Measurements from ENCODE around the gene SPIB. TPM values are rescaled to one million over a fixed set of nuclear protein-coding genes. Genes with fewer than 3 reads are reported as not detected.
"Not testable (repeated sequence)": the region's sequence is repeated elsewhere in the genome, so short reads cannot be mapped to it uniquely, and the experiment has no call there.

Gene SPIB
- total and polyA plus RNA-seq, 5 donors = 0.02 to 0.29 (median 0.14) TPM; not detected in 2

- intact Hi-C loops (cut with DNase I) = loop anchor here in 3 of 4 donors (5.0 kb wide), 2 partner anchors 94 to 104 kb away; partner anchors contain the start of gene NAPSA (in 2 of the 3)
- Histone ChIP-seq H3K27me3 (ENCODE audit: control insufficient read depth, insufficient read depth) (no peaks in the 10 kb centered on the region), H3K4me1 (ENCODE audit: control insufficient read depth, insufficient read depth, low read length) (no peaks in the 10 kb centered on the region), H3K4me3 (ENCODE audit: low read length) (no peak overlapping the region), H3K27ac (ENCODE audit: low read length) (no peak overlapping the region), H3K9me3 (ENCODE audit: control insufficient read depth, low read length) (no peaks in the 10 kb centered on the region)
- ATAC-seq (peak; percentile 63 to 72), DNase-seq (peak in 2 of 3 donors; percentile 72 to 77)
- 34% methylated on average over 28 of the region's 28 CpGs for WGBS
Measured at GRCh38 chr19:50461066-50461875, 42.5 kb downstream of the SPIB start.

DNA sequence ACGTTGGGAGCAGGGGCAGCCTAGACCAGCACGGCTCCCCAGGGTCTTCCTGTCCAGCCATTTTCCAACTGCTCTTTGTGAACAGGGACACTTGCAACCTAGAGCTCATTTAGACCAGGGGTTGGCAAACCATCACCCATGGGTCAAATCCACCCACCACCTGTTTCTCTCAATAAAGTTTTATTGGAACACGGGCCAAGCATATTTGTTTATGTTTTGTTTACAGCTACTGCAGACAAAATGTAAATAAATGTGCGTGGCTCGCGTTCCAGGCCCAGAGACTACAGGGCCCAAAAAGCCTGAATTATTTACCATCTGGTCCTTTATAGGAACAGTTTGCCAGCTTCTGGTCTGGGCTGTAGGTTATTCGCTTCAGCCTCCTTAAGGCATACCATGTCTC lies 44.2 kb downstream of the SPIB start:
- no peak for DNase-seq
- Histone ChIP-seq H3K27ac (ENCODE audit: low read length) (no peak overlapping the region), H3K9me3 (ENCODE audit: control insufficient read depth, low read length) (no peaks in the 10 kb centered on the region), H3K4me3 (ENCODE audit: low read length) (no peak overlapping the region), H3K4me1 (ENCODE audit: control insufficient read depth, insufficient read depth, low read length) (no peaks in the 10 kb centered on the region), H3K27me3 (ENCODE audit: control insufficient read depth, insufficient read depth) (no peaks in the 10 kb centered on the region)
- intact Hi-C loops (cut with DNase I) = loop anchor here in 3 of 4 donors (5.0 kb wide), 2 partner anchors 96 to 106 kb away; partner anchors contain the start of gene NAPSA (in 2 of the 3)
- ATAC-seq = no peak
- WGBS = 78% methylated on average over 7 of the region's 7 CpGs

DNA sequence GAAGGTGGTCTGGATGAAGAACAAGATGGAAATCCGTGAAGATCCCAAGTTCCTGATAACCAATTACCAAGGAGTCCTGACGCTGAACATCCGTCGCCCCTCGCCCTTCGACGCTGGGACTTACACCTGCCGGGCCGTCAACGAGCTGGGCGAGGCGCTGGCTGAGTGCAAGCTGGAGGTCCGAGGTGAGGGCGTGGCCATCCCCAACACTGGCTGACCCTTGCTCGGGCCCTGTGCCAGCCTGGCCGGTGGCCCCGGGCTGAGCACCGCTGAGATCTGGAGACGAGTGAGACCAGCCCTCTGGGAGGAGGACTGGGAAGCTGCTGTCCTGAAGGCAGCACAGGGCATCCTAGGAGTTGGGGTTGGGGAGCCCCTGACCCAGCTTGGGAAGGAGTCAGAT lies 45.6 kb downstream of the SPIB start:
- H3K27ac ChIP-seq (ENCODE audit: low read length) = no peak overlapping the region
- H3K4me3 ChIP-seq (ENCODE audit: low read length) = no peak overlapping the region
- ATAC-seq (no peak), DNase-seq (peak in 1 of 3 donors; percentile 41)
- no peaks in the 10 kb centered on the region for H3K4me1 ChIP-seq (ENCODE audit: control insufficient read depth, insufficient read depth, low read length)
- intact Hi-C loops (cut with DNase I) = loop anchor here in 3 of 4 donors (5.0 kb wide), 2 partner anchors 97 to 107 kb away; partner anchors contain the start of gene NAPSA (in 2 of the 3)
- H3K9me3 ChIP-seq (ENCODE audit: control insufficient read depth, low read length) = no peaks in the 10 kb centered on the region
- no peaks in the 10 kb centered on the region for H3K27me3 ChIP-seq (ENCODE audit: control insufficient read depth, insufficient read depth)
- WGBS = 72% methylated on average over 19 of the region's 19 CpGs

DNA sequence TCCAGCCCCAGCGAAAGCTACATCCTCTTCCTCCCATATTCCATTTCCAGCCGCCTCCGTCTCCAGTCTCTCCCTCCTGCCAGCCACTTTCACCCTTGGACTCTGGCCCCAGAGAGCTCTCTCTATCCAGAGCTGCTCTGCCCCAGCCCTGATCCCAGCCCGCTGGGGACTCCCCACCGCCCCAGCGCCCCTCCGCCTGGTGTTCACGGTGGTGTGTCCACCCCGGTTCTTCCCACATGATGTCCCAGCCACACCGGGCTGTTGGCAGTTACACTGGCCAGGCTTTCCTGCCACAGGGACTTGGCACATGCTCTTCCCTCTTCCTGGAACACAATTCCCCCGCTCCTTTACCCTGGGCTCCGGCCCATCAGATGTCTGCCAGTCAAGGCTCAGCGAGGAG lies 46.3 kb downstream of the SPIB start:
- H3K27me3 ChIP-seq (ENCODE audit: control insufficient read depth, insufficient read depth) = no peaks in the 10 kb centered on the region
- 82% methylated on average over 13 of the region's 13 CpGs for WGBS

DNA sequence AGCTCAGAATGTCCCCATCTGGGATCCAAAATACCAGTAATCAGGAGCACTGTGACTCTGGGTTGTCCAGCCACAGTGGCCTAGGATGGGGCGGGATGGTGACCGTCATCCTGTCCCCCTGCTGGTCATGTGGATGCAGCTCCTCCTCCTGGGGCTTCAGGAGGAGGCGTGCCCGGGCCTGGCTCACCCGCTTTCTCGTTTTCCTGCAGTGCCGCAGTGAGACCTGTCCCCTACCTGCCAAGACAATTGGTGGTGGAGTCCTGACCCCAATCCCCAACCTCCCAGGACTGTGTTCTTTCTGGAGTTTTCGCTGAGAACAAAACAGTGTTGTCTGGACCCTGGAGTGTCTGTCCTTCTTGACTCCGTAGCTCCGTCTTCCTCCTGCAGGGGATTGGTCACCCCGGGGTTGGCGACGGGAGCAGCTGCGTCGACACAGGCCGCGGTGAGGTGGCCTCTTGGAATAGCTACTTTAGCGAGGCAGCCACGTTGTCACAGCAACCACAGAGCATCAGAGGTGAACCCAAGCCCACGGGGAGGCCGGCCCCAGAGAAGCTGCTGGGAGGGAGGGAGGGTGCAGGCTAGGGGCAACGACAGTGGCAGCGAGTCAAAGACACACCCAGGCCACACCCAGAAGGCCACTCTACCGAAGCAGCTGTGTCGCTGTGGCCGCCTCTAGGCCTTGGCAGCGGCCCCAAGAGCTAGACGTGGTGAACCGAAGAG lies 47.4 kb downstream of the SPIB start:
- intact Hi-C loops (cut with DNase I) = no loop called here
- DNase-seq (peak in 1 of 3 donors; percentile 44), ATAC-seq (peak; percentile 34)
- WGBS = 43% methylated on average over 29 of the region's 29 CpGs
- Histone ChIP-seq H3K4me3 (ENCODE audit: low read length) (no peak overlapping the region), H3K27me3 (ENCODE audit: control insufficient read depth, insufficient read depth) (no peaks in the 10 kb centered on the region), H3K4me1 (ENCODE audit: control insufficient read depth, insufficient read depth, low read length) (no peaks in the 10 kb centered on the region), H3K9me3 (ENCODE audit: control insufficient read depth, low read length) (no peaks in the 10 kb centered on the region), H3K27ac (ENCODE audit: low read length) (no peak overlapping the region)

More for the DNA sequence above, 46.3 kb downstream of the SPIB start:
- no peak overlapping the region for H3K27ac ChIP-seq (ENCODE audit: low read length)
- intact Hi-C loops (cut with DNase I) = loop anchor here in 3 of 4 donors (5.0 kb wide), 2 partner anchors 98 to 108 kb away; partner anchors contain the start of gene NAPSA (in 2 of the 3)
- no peaks in the 10 kb centered on the region for H3K9me3 ChIP-seq (ENCODE audit: control insufficient read depth, low read length)
- DNase-seq = no peak
- no peaks in the 10 kb centered on the region for H3K4me1 ChIP-seq (ENCODE audit: control insufficient read depth, insufficient read depth, low read length)
- ATAC-seq = no peak
- no peak overlapping the region for H3K4me3 ChIP-seq (ENCODE audit: low read length)

GRCh38 chr19:50466706-50467039 lies 47.9 kb downstream of the SPIB start:
- intact Hi-C loops (cut with DNase I) = no loop called here
- H3K9me3 ChIP-seq (ENCODE audit: control insufficient read depth, low read length) = no peaks in the 10 kb centered on the region
- no peaks in the 10 kb centered on the region for H3K27me3 ChIP-seq (ENCODE audit: control insufficient read depth, insufficient read depth)
- DNase-seq (peak in 1 of 3 donors; percentile 57), ATAC-seq (no peak)
- no peak overlapping the region for H3K4me3 ChIP-seq (ENCODE audit: low read length)
- H3K27ac ChIP-seq (ENCODE audit: low read length) = no peak overlapping the region
- H3K4me1 ChIP-seq (ENCODE audit: control insufficient read depth, insufficient read depth, low read length) = no peaks in the 10 kb centered on the region
- 83% methylated on average over 11 of the region's 11 CpGs for WGBS

GRCh38 chr19:50467566-50467965 lies 48.8 kb downstream of the SPIB start:
- peak in 1 of 3 donors; percentile 31 for DNase-seq
- ATAC-seq = no peak
- H3K4me1 ChIP-seq (ENCODE audit: control insufficient read depth, insufficient read depth, low read length) = no peaks in the 10 kb centered on the region
- H3K27ac ChIP-seq (ENCODE audit: low read length) = no peak overlapping the region
- H3K27me3 ChIP-seq (ENCODE audit: control insufficient read depth, insufficient read depth) = no peaks in the 10 kb centered on the region
- 77% methylated on average over 18 of the region's 18 CpGs for WGBS
- no peaks in the 10 kb centered on the region for H3K9me3 ChIP-seq (ENCODE audit: control insufficient read depth, low read length)
- intact Hi-C loops (cut with DNase I) = no loop called here
- H3K4me3 ChIP-seq (ENCODE audit: low read length) = no peak overlapping the region

DNA sequence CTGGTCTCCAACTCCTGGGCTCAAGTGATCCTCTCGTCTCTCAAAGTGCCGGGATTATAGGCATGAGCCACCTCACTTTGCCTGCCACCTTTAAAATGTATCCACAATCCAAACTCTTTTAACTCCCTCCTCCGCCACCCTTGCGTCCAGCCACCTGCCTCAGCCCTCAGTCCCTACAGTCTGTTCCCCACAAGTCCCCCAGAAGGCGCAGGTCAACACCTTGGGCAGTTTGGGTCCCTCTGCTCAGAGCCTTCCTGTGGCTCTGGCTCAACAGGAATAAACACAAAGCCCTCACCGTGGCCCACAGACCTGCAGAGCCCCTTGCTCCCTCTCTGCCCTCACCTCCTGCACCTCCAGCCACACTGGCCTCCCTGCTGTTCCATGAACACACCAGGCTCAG lies 50.1 kb downstream of the SPIB start:
- WGBS = 89% methylated on average over 6 of the region's 6 CpGs
- H3K27ac ChIP-seq (ENCODE audit: low read length) = no peak overlapping the region
- H3K4me3 ChIP-seq (ENCODE audit: low read length) = no peak overlapping the region
- H3K4me1 ChIP-seq (ENCODE audit: control insufficient read depth, insufficient read depth, low read length) = no peaks in the 10 kb centered on the region
- ATAC-seq = no peak
- no peaks in the 10 kb centered on the region for H3K27me3 ChIP-seq (ENCODE audit: control insufficient read depth, insufficient read depth)
- intact Hi-C loops (cut with DNase I) = no loop called here
- DNase-seq = no peak
- no peaks in the 10 kb centered on the region for H3K9me3 ChIP-seq (ENCODE audit: control insufficient read depth, low read length)

GRCh38 chr19:50473336-50473735 lies 54.6 kb downstream of the SPIB start:
- intact Hi-C loops (cut with DNase I); H3K9me3 ChIP-seq (ENCODE audit: control insufficient read depth, low read length); H3K4me1 ChIP-seq (ENCODE audit: control insufficient read depth, insufficient read depth, low read length); DNase-seq; H3K27ac ChIP-seq (ENCODE audit: low read length); H3K4me3 ChIP-seq (ENCODE audit: low read length); H3K27me3 ChIP-seq (ENCODE audit: control insufficient read depth, insufficient read depth); ATAC-seq: not testable (repeated sequence)
- 61% methylated on average over 3 of the region's 3 CpGs for WGBS

GRCh38 chr19:50475101-50475568 lies 56.4 kb downstream of the SPIB start:
- Histone ChIP-seq H3K27me3 (ENCODE audit: control insufficient read depth, insufficient read depth) (no peaks in the 10 kb centered on the region), H3K27ac (ENCODE audit: low read length) (no peak overlapping the region), H3K4me3 (ENCODE audit: low read length) (no peak overlapping the region), H3K9me3 (ENCODE audit: control insufficient read depth, low read length) (no peaks in the 10 kb centered on the region), H3K4me1 (ENCODE audit: control insufficient read depth, insufficient read depth, low read length) (peaks cover 4% of the 10 kb centered on the region)
- 76% methylated on average over 12 of the region's 12 CpGs for WGBS
- ATAC-seq (no peak), DNase-seq (peak in 1 of 3 donors; percentile 58)
- intact Hi-C loops (cut with DNase I) = no loop called here

DNA sequence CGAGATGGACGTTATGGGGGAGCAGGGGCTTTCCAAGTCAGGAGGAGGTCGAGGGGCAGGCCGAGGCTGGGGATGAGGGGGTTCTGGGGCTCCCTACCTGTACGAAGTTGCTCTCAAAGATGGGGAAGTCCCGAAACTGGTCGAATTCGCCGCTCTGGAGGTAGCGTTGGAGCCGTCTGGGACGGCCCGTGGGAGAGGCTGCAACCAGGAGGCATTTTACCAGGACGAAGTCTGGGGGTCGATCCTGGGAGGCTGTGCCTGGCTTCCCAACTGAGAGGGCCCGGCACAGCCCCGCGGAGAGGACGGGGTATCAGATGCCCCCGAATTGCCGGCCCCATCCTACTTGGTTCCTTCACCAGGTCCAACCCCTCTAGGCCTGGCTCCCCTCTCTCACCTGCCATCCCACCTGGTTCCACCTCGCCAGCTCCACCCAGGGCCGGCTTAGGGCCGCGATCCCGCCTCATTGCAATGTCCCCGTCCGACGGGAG lies 57.0 kb downstream of the SPIB start:
- no peak for DNase-seq
- 71% methylated on average over 29 of the region's 29 CpGs for WGBS
- Histone ChIP-seq H3K4me1 (ENCODE audit: control insufficient read depth, insufficient read depth, low read length) (peaks cover 4% of the 10 kb centered on the region), H3K4me3 (ENCODE audit: low read length) (no peak overlapping the region), H3K27me3 (ENCODE audit: control insufficient read depth, insufficient read depth) (no peaks in the 10 kb centered on the region), H3K9me3 (ENCODE audit: control insufficient read depth, low read length) (no peaks in the 10 kb centered on the region), H3K27ac (ENCODE audit: low read length) (no peak overlapping the region)
- ATAC-seq = peak in 1 of 2 donors; percentile 19
- intact Hi-C loops (cut with DNase I) = no loop called here

Measured in right cardiac atrium (tissue), 5 donors.